NB4 (cell line): ENCODE data around the gene ACOXL.

Experiments
- DNase-seq: peaks from one replicate; pipeline ENCODE4 v3.0.0; 2010; ENCODE audit warnings: low read depth
- H3K4me3 ChIP-seq: one replicate; pipeline ENCODE4 v1.5.1; 2011; ENCODE audit warnings: mild to moderate bottlenecking, low read depth, low read length, moderate library complexity
- MYC ChIP-seq: IDR thresholded peaks from 2 replicates; pipeline ENCODE4 v1.6.1; 2011; ENCODE audit warnings: low read depth, low read length
- POLR2A ChIP-seq: IDR thresholded peaks from 2 replicates; pipeline ENCODE4 v1.6.1; 2011; ENCODE audit warnings: mild to moderate bottlenecking; ENCODE audit not compliant: insufficient read length; ENCODE audit errors: extremely low read depth
- TF ChIP-seq, protein P1 (sequence below): IDR thresholded peaks from one replicate; pipeline ENCODE4 v1.5.1; 2012; ENCODE audit warnings: low read depth, low read length
- TF ChIP-seq, protein P2 (sequence below): IDR thresholded peaks from 2 replicates; pipeline ENCODE4 v1.6.1; 2011; ENCODE audit warnings: low read depth, low read length

ACOXL gene

DNA sequence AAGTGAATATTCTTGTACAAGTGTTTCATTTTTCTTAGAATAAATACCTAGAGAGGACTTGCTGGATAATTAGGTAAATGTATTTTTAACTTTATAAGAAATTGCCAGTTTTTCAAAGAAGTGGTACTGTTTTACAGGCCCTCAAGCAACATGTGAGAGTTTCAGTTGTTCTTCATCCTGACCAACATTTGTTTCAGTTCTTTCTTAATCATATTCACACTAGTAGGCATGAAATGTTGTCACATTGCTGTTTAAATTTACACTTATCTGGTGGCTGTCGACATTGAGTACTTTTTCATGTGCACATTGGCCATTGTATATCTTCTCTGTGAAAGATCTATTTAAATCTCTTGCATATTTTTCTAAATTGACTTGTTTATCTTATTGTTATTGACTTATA is 178.1 kb downstream of the ACOXL start:
- TF ChIP-seq, protein P1, sequence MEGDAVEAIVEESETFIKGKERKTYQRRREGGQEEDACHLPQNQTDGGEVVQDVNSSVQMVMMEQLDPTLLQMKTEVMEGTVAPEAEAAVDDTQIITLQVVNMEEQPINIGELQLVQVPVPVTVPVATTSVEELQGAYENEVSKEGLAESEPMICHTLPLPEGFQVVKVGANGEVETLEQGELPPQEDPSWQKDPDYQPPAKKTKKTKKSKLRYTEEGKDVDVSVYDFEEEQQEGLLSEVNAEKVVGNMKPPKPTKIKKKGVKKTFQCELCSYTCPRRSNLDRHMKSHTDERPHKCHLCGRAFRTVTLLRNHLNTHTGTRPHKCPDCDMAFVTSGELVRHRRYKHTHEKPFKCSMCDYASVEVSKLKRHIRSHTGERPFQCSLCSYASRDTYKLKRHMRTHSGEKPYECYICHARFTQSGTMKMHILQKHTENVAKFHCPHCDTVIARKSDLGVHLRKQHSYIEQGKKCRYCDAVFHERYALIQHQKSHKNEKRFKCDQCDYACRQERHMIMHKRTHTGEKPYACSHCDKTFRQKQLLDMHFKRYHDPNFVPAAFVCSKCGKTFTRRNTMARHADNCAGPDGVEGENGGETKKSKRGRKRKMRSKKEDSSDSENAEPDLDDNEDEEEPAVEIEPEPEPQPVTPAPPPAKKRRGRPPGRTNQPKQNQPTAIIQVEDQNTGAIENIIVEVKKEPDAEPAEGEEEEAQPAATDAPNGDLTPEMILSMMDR = no peak
- TF ChIP-seq, protein P2, sequence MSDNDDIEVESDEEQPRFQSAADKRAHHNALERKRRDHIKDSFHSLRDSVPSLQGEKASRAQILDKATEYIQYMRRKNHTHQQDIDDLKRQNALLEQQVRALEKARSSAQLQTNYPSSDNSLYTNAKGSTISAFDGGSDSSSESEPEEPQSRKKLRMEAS = no peak
- TF ChIP-seq MYC (no peak), POLR2A (no peak)
- DNase-seq = no peak
- H3K4me3 ChIP-seq = no peak overlapping the region

DNA sequence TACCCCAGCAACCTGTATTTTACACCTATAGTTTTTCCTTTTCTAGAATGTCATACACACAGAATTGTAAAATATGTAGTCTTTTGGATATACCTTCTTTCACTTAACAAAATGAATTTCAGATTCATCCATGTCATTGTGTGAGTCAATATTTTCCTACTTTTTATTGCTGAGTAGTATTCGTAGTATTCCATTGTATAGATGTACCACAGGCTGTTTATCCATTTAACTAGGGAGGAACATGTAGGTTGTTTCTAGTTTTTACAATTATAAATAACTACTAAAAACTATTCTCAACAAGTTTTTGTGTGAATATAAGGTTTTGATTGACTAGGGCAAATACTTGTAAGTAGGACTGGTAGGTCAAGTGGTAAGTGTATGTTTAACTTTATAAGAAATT is 187.4 kb downstream of the ACOXL start:
- no peak for TF ChIP-seq MYC
- TF ChIP-seq, protein P2 = no peak
- no peak for TF ChIP-seq POLR2A
- TF ChIP-seq, protein P1 = no peak
- no peak overlapping the region for H3K4me3 ChIP-seq
- no peak for DNase-seq

DNA sequence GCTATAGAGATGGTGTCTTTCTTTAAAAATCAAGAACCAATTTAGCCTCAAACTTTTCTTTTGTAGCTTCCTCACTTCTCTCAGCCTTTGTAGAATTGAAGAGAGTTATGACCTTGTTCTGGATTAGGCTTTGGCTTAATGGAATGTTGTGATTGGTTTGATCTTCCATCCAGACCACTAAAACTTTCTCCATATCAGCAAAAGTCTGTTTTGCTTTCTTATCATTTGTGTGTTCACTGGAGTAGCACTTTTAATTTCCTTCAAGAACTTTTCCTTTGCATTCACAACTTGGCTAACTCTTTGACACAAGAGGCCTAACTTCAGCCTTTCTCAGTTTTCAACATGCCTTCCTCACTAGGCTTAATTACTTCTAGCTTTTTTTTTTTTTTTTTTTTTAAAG is 193.1 kb downstream of the ACOXL start:
- no peak overlapping the region for H3K4me3 ChIP-seq
- DNase-seq = no peak
- no peak for TF ChIP-seq MYC
- TF ChIP-seq, protein P2 = no peak
- TF ChIP-seq, protein P1 = no peak
- no peak for TF ChIP-seq POLR2A

DNA sequence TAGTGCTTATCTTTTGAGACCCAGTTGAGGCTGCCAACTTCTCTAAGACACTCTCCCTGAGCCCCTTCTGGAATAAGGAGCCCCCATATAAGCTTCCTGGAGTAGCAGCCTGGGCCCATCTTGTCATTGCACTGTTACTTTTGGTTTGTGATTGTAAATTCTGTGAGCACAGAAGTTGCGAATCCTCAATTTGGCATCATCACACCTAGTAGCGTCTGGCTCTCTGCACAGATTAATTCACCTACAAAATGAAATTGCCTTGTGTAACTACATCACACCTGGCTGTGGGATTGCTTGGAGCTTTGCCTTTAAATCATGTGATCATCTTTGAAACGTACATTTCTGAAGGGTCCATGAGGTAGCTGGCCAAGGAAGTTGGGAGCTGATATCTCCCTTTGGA is 195.2 kb downstream of the ACOXL start:
- TF ChIP-seq, protein P2 = no peak
- no peak for TF ChIP-seq MYC
- TF ChIP-seq POLR2A = no peak
- TF ChIP-seq, protein P1 = no peak
- DNase-seq = no peak
- H3K4me3 ChIP-seq = no peak overlapping the region

DNA sequence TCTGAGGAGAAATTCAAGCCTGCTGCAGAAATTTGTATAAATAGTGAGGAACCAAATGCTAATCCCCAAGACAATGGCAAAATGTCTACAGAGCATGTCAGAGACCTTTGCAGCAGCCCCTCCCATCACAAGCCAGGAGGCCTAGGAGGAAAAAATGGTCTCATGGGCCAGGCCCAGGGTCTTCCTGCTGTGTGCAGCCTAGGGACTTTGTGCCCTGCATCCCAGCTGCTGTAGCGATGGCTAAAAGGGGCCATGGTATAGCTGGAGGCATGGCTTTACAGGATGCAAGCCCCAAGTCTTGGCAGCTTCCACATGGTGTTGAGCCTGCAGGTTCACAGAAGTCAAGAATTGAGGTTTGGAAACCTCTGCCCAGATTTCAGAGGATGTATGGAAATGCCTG is 197.2 kb downstream of the ACOXL start:
- TF ChIP-seq, protein P1 = no peak
- TF ChIP-seq POLR2A (no peak), MYC (no peak)
- TF ChIP-seq, protein P2 = no peak
- DNase-seq = no peak
- H3K4me3 ChIP-seq = no peak overlapping the region

DNA sequence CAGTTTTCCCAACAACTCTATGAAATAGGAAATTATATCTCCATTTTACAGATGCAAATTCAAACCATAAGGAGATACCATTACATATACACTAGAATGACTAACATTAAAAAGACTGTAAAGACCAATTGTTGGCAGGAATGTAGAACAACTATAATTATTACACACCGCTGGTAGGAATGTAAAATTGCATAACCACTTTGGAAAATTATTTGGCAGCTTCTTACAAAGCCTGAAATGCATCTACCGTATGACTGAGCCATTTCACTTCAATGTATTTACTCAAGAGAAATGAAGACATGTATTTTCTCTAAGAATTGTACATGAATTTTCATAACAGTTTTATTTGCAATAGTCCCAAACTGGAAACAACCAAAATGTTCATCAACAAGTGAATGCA is 199.3 kb downstream of the ACOXL start:
- no peak overlapping the region for H3K4me3 ChIP-seq
- no peak for DNase-seq
- no peak for TF ChIP-seq POLR2A
- TF ChIP-seq, protein P2 = no peak
- TF ChIP-seq, protein P1 = no peak
- no peak for TF ChIP-seq MYC
